ENCODE measurements around the gene HMSD. TPM values are rescaled to one million over a fixed set of nuclear protein-coding genes. Genes with fewer than 3 reads are reported as not detected.

The HMSD gene
- polyA plus RNA-seq, 1 of the 3 experiments (the other 2 are of a cell fraction), result not detected

DNA sequence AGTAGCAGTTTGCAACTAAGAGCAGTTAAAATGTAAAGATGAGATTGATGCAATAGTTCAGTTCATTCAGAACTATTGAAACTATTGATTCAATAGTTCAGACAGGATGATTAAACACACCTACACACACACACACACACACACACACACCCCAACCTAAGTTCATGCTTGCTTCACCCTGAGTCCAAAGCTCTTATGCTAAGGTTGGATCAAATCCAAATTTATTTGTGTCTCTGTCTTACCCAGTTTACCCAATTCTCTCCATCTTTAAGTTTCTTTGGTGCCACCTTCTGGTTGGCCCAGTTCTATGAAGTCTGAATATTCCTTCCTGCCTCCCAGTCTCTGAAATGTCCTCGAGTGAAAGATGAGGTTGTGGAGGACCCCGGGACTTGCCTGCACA is 25.9 kb downstream of the HMSD start:
- Histone ChIP-seq H3K4me3 (ENCODE audit: low read depth in 2 of 2, low read length in 1 of 2) (no peak overlapping the region), H4K20me1 (ENCODE audit: insufficient read depth) (no peaks in the 10 kb centered on the region), H3K27ac (ENCODE audit: low read depth in 2 of 2, low read length in 1 of 2) (no peak overlapping the region), H3K9me2 (no peaks in the 10 kb centered on the region), H3K4me2 (no peak overlapping the region), H3K79me2 (ENCODE audit: insufficient read depth) (peaks cover 20% of the 10 kb centered on the region), H3K9me3 (no peaks in the 10 kb centered on the region), H3K27me3 (ENCODE audit: insufficient read depth) (no peaks in the 10 kb centered on the region), H3K36me3 (replicated peaks in 1 of 2; ENCODE audit: control insufficient read depth in 1 of 2, insufficient read depth in 2 of 2, low read length in 1 of 2) (no peaks in the 10 kb centered on the region), H3F3A (replicated peaks; ENCODE audit: insufficient read depth) (no peaks in the 10 kb centered on the region), H2AFZ (ENCODE audit: low read depth) (no peak overlapping the region), H3K4me1 (ENCODE audit: control insufficient read depth in 1 of 2, insufficient read depth in 2 of 2, low read depth in 1 of 2, low read length in 1 of 2) (peaks cover 0 to 3% of the 10 kb centered on the region in 2 experiments; a peak in 2 of 4 replicates), H3K9ac (no peak overlapping the region)
- no peak for DNase-seq
- 17% methylated on average over 2 of the region's 2 CpGs for WGBS (ENCODE audit: low lambda C conversion rate)
- TF ChIP-seq SMC3 (IDR thresholded peaks at IDR 0.05; ENCODE audit: low read depth, low read length) (peak; percentile 32), CHD2 (IDR thresholded peaks at IDR 0.05; ENCODE audit: low read length, partially characterized antibody) (no peak), CTCF (IDR thresholded peaks at IDR 0.05) (peak; percentile 47)
- POLR2A ChIA-PET, result no interaction called here
- CTCF ChIA-PET, result interaction anchor here (0.8 to 4.2 kb wide), 6 partner anchors 9 to 457 kb away, joined by 3 to 17 read pairs (median 4); no protein-coding TSS in a partner anchor

GRCh38 chr18:63975628-63976027 is 26.5 kb downstream of the HMSD start:
- H3K36me3 ChIP-seq (replicated peaks in 1 of 2; ENCODE audit: control insufficient read depth in 1 of 2, insufficient read depth in 2 of 2, low read length in 1 of 2), result no peaks in the 10 kb centered on the region
- TF ChIP-seq ELF1 (IDR thresholded peaks at IDR 0.05), result no peak
- TF ChIP-seq MXI1 (IDR thresholded peaks at IDR 0.05; ENCODE audit: low read depth, low read length), result no peak
- no peak for TF ChIP-seq FOXM1 (IDR thresholded peaks at IDR 0.05; ENCODE audit: low read depth)
- no peak for TF ChIP-seq POLR2AphosphoS5 (IDR thresholded peaks at IDR 0.05; ENCODE audit: low read depth, low read length)
- TF ChIP-seq EZH2phosphoT487 (IDR thresholded peaks at IDR 0.05; ENCODE audit: borderline replicate concordance, low read depth), result no peak
- no peak for TF ChIP-seq TAF1 (IDR thresholded peaks at IDR 0.05; ENCODE audit: borderline replicate concordance, low read depth, low read length)
- no peak for TF ChIP-seq USF2 (IDR thresholded peaks at IDR 0.05; ENCODE audit: borderline replicate concordance, low read depth, low read length)
- TF ChIP-seq CTCF (IDR thresholded peaks at IDR 0.05), result no peak
- no peak for TF ChIP-seq EP300 (IDR thresholded peaks at IDR 0.05; ENCODE audit: borderline replicate concordance in 1 of 2, low read depth in 1 of 2, low read length in 1 of 2)
- no peaks in the 10 kb centered on the region for H3K9me2 ChIP-seq
- CTCF ChIA-PET, result interaction anchor here (0.8 to 4.2 kb wide), 6 partner anchors 12 to 457 kb away, joined by 3 to 17 read pairs (median 4); no protein-coding TSS in a partner anchor
- H3K4me1 ChIP-seq (ENCODE audit: control insufficient read depth in 1 of 2, insufficient read depth in 2 of 2, low read depth in 1 of 2, low read length in 1 of 2), result peaks cover 0 to 3% of the 10 kb centered on the region in 2 experiments; a peak in 2 of 4 replicates
- H3K27ac ChIP-seq (ENCODE audit: low read depth in 2 of 2, low read length in 1 of 2), result no peak overlapping the region
- no peak overlapping the region for H3K4me3 ChIP-seq (ENCODE audit: low read depth in 2 of 2, low read length in 1 of 2)
- POLR2A ChIA-PET, result no interaction called here
- peaks cover 20% of the 10 kb centered on the region for H3K79me2 ChIP-seq (ENCODE audit: insufficient read depth)
- H3K9me3 ChIP-seq, result no peaks in the 10 kb centered on the region
- no peaks in the 10 kb centered on the region for H3F3A ChIP-seq (replicated peaks; ENCODE audit: insufficient read depth)
- H3K9ac ChIP-seq, result no peak overlapping the region
- H4K20me1 ChIP-seq (ENCODE audit: insufficient read depth), result no peaks in the 10 kb centered on the region
- H3K27me3 ChIP-seq (ENCODE audit: insufficient read depth), result no peaks in the 10 kb centered on the region
- H3K4me2 ChIP-seq, result no peak overlapping the region
- H2AFZ ChIP-seq (ENCODE audit: low read depth), result no peak overlapping the region
- WGBS (ENCODE audit: low lambda C conversion rate), result 58% methylated on average over 3 of the region's 3 CpGs
- no peak for DNase-seq
